Measurements from ENCODE around the gene MRPL47. TPM values are rescaled to one million over a fixed set of nuclear protein-coding genes. Genes with fewer than 3 reads are reported as not detected.

Gene MRPL47
- total RNA-seq, 4 donors from 2014 or later: 11.0 to 20.6 (median 14.6) TPM

GRCh38 chr3:179606534-179607085 lies 2.2 kb upstream of the MRPL47 start:
- Histone ChIP-seq H3K9me3 (no peaks in the 10 kb centered on the region), H3K4me1 (peaks cover 0 to 25% (median 9%) of the 10 kb centered on the region in 4 donors), H3K36me3 (peaks cover 0 to 20% (median 0%) of the 10 kb centered on the region in 3 donors), H3K4me3 (no peak overlapping the region), H3K27me3 (no peaks in the 10 kb centered on the region), H3K27ac (peak overlapping the region in 1 of 4 donors; percentile 21)
- TF ChIP-seq CTCF (IDR thresholded peaks at IDR 0.05) (no peak), POLR2A (IDR thresholded peaks at IDR 0.05) (no peak)
- no peak for DNase-seq

GRCh38 chr3:179603831-179604230 lies 607 bp downstream of the MRPL47 start:
- no peak for TF ChIP-seq CTCF (IDR thresholded peaks at IDR 0.05)
- no peak for TF ChIP-seq POLR2A (IDR thresholded peaks at IDR 0.05)
- DNase-seq: no peak
- H3K27me3 ChIP-seq: no peaks in the 10 kb centered on the region
- no peaks in the 10 kb centered on the region for H3K9me3 ChIP-seq
- peak overlapping the region; percentile 82 to 90 (median 87) for H3K27ac ChIP-seq
- peaks cover 0 to 37% (median 0%) of the 10 kb centered on the region in 3 donors for H3K36me3 ChIP-seq
- H3K4me3 ChIP-seq: peak overlapping the region; percentile 65 to 83 (median 68)
- H3K4me1 ChIP-seq: peaks cover 0 to 25% (median 9%) of the 10 kb centered on the region in 4 donors

GRCh38 chr3:179603321-179603720 lies 1.1 kb downstream of the MRPL47 start:
- no peak for DNase-seq
- Histone ChIP-seq H3K27me3 (no peaks in the 10 kb centered on the region), H3K27ac (no peak overlapping the region), H3K4me3 (peak overlapping the region in 1 of 4 donors; percentile 83), H3K36me3 (peaks cover 0 to 42% (median 0%) of the 10 kb centered on the region in 3 donors), H3K4me1 (peaks cover 0 to 25% (median 9%) of the 10 kb centered on the region in 4 donors), H3K9me3 (no peaks in the 10 kb centered on the region)
- no peak for TF ChIP-seq POLR2A (IDR thresholded peaks at IDR 0.05)
- TF ChIP-seq CTCF (IDR thresholded peaks at IDR 0.05): no peak

- TF ChIP-seq CTCF (IDR thresholded peaks at IDR 0.05): no peak
- TF ChIP-seq POLR2A (IDR thresholded peaks at IDR 0.05): no peak
- Histone ChIP-seq H3K4me3 (no peak overlapping the region), H3K27me3 (no peaks in the 10 kb centered on the region), H3K27ac (no peak overlapping the region), H3K36me3 (peaks cover 0 to 76% (median 0%) of the 10 kb centered on the region in 3 donors), H3K4me1 (peaks cover 0 to 11% (median 2%) of the 10 kb centered on the region in 4 donors), H3K9me3 (no peaks in the 10 kb centered on the region)
- DNase-seq: no peak
Measured at GRCh38 chr3:179599531-179599930, 4.9 kb downstream of the MRPL47 start.

GRCh38 chr3:179591313-179591712 lies 13.1 kb downstream of the MRPL47 start:
- Histone ChIP-seq H3K4me3 (no peak overlapping the region), H3K27me3 (no peaks in the 10 kb centered on the region), H3K27ac (no peak overlapping the region), H3K4me1 (no peaks in the 10 kb centered on the region), H3K9me3 (no peaks in the 10 kb centered on the region), H3K36me3 (peaks cover 0 to 100% (median 0%) of the 10 kb centered on the region in 3 donors)
- TF ChIP-seq CTCF (IDR thresholded peaks at IDR 0.05): no peak
- no peak for DNase-seq

All from Peyer's patch (tissue), 4 donors.